SH-SY5Y (cell line): ENCODE results near the gene RREB1.

Experiments
- GATA2 ChIP-seq: IDR thresholded peaks from 2 replicates; pipeline ENCODE4 v1.6.1; 2011; ENCODE audit warnings: mild to moderate bottlenecking, low read depth, low read length
- GATA3 ChIP-seq: IDR thresholded peaks from 2 replicates; pipeline ENCODE4 v1.6.1; 2011; ENCODE audit warnings: low read depth, mild to moderate bottlenecking, low read length, moderate library complexity

GRCh38 chr6:7267466-7268091, 159.8 kb downstream of the RREB1 start:
- TF ChIP-seq GATA2: no peak
- no peak for TF ChIP-seq GATA3
